Fibroblast of upper back skin (primary cell): ENCODE results near the gene RDH8.

Source experiments
- DNase-seq: peaks from one replicate; pipeline ENCODE4 v3.0.0-alpha.2; 2013

RDH8 gene

GRCh38 chr19:10043286-10043927 lies 30.1 kb downstream of the RDH8 start:
- no peak for DNase-seq

DNA sequence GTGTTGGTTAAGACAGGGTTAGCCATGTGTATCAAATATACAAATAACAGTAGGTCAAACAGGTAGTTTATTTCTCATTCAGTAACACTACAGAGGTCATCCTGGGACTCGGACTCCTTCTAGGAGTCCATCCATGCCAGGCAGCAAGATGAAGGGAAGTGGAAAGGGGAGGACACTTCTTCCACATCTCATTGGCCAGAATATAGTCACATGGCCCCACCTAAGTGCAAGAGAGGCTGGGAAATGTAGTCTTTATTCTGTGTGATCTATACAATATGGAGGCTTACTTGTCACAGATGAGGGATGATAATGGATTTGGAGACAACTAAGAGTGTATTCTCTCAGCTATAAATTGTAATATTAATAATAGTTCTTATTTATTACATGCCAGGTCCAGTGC lies 31.1 kb downstream of the RDH8 start:
- DNase-seq = no peak

GRCh38 chr19:10045371-10045770 lies 32.1 kb downstream of the RDH8 start:
- DNase-seq = no peak

DNA sequence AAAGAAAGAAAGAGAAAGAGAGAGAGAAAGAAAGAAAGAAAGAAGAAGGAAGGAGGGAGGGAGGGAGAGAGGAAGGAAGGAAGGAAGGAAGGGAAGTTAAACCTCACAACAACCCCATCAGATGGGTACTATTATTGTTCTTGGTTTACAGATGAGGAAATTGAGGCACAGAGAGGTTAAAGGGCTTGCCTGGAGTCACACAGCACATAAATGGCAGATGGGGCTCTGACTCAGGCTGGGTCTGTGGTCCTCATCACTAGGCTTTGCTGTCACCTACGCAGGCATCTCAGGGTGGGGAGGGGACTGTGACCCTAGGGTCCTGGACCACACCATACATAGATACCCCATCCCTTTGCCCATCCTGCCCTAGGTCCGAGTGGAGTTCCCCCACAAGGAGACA lies 36.3 kb downstream of the RDH8 start:
- DNase-seq = no peak

GRCh38 chr19:10052602-10053360 lies 39.5 kb downstream of the RDH8 start:
- no peak for DNase-seq

GRCh38 chr19:10061717-10062310 lies 48.5 kb downstream of the RDH8 start:
- DNase-seq = no peak

GRCh38 chr19:10068205-10068604 lies 54.9 kb downstream of the RDH8 start:
- no peak for DNase-seq

DNA sequence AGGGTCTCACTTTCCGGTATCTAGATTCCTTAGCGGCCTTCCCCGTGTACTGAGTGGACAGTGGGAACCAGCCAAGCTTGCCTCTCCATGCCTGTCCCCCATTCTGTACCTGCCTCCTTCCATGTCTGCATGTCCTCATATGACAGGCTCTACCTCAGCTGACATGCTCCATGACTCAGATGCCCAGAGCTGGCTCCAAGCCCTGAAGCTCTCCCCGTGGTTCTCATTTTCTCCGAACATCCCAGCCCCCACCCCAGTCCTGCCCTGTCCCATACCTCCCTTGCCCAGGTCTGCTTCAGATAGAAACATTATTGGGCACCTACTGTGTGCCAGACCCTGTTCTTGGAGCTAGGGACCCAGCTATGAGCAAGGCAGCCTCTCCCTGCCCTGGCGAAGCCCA lies 55.8 kb downstream of the RDH8 start:
- no peak for DNase-seq

DNA sequence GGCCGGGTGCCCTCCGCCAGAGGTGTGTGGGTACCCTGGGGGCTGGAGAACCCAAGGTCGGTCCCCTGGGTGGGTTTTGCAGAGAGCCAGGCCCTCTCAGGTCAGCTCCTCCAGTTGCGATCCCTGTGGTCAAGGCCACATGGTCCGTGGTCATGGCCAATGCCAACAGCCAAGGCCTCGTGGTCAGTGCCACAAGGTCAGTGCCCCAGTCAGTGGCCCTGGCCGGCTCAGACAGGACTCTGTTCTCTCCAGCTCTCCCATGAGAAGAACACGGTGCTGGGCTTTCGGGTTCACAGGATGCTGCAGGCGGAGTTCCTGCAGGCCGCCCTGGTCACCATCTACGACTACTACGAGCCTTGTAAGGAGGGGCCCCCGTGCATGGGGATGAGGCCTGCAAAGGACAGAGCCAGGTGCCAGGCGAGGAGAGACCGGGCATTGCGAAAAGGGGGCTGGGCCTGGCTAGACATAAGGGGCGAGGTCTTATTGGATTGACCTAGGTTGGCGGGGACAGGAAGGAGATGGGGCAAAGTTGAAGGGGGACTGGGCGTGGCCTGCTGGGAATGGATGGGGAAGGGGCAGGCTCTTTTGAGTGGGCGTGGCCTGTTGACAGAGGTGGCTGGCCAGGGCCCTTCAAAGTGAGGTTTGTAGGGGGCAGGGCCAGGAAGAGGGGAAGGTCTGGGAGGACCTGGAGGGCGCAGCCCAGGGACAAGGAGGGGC lies 57.6 kb downstream of the RDH8 start:
- no peak for DNase-seq
